NCI-H2029 (cell line): Measurements from ENCODE around the gene RAX2.

Source experiments
- DNase-seq: peaks from one replicate; lab custom pipeline; 2025; lab: John Stamatoyannopoulos, UW

The RAX2 gene

DNA sequence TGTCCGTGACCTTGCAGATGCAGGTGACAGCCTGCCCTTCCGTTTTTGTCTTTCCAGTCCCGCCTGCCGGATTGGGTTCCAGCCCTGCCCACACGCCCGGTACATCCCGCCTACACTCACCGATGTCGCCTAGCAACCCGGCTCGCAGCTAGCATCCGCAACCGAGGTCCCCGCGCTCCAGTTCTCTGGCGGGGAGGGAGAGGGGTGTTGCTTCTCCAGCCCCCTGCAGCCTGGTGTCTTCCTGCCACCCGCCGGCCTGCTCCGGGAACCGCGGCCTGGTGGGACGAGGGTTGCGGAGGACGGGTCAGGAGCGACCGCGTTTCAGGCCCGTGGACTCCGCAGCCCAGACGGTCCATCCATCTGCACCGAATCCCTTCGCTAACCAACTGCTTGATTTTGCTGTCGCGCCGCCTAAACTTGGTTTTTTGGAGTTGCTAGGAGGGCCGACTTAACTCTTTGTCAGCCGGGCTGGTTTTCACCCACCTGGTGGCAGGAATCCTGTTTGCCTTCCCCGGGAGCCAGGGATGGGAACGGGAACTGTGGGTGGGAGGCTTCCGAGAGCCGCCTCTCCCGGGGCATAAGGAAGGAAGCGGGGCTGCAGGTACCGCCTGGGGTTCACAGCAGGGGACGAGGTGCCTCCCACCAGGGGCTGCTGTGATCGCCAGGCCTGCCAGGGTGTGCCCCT lies 29.5 kb upstream of the RAX2 start:
- no peak for DNase-seq

DNA sequence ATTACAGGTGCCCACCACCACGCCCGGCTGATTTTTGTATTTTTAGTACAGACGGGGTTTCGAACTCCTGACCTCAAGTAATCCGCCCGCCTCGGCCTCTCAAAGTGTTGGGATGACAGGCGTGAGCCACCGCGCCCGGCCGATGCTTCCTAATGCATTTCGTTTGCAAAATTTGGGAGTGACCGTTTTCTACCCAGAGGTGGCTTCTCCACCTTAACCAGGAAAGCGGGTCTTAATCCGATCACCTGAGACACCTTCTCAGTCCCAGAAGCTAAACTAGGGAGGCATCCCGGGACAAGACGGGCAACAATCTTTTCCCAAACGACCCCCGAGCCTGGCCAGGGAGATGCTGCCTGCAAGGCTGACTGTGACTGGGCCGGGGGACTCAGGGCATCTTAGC lies 29.0 kb upstream of the RAX2 start:
- DNase-seq, result no peak

GRCh38 chr19:3798137-3798536 lies 26.1 kb upstream of the RAX2 start:
- no peak for DNase-seq

DNA sequence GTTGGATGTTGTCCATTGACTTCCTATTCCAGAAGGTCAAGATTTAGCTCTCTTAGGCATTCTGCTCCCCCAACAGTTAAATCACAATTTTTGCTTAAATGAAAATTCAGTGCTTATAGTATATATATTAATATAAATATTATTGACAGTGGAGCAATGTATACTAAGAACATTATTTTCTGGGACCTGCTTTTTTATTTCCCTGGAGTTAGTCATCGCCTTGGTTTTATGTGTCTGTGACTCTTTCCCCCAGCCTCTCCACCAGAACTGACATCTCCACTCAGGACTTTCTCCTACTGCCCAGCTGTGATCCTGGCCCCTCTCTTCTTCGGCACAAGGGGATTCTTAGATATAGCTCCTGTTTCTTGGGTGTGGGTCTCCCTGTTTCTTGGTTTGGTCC lies 24.3 kb upstream of the RAX2 start:
- no peak for DNase-seq

GRCh38 chr19:3793799-3794198 lies 21.8 kb upstream of the RAX2 start:
- no peak for DNase-seq

DNA sequence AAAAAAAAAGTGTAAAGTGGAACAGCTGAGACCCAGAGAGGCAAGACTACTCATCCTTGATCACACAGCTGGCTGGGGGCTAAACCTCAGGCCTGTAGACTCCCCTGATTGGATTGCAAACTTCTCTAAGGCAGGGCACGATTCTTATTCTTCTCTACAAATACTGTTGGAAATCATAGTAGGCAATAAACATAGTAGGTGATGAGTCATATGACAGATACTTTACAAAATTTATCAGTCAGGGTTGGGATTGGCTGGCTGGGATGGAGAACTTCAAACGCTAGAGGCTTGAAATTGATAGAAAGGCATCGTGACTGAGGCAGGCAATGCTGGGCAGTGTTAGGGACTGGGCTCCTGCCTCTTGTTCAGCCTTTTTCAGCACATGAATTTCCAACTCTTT lies 20.1 kb upstream of the RAX2 start:
- DNase-seq, result no peak

GRCh38 chr19:3790941-3791340 lies 18.9 kb upstream of the RAX2 start:
- DNase-seq, result no peak

GRCh38 chr19:3790209-3790734 lies 18.2 kb upstream of the RAX2 start:
- DNase-seq, result no peak

DNA sequence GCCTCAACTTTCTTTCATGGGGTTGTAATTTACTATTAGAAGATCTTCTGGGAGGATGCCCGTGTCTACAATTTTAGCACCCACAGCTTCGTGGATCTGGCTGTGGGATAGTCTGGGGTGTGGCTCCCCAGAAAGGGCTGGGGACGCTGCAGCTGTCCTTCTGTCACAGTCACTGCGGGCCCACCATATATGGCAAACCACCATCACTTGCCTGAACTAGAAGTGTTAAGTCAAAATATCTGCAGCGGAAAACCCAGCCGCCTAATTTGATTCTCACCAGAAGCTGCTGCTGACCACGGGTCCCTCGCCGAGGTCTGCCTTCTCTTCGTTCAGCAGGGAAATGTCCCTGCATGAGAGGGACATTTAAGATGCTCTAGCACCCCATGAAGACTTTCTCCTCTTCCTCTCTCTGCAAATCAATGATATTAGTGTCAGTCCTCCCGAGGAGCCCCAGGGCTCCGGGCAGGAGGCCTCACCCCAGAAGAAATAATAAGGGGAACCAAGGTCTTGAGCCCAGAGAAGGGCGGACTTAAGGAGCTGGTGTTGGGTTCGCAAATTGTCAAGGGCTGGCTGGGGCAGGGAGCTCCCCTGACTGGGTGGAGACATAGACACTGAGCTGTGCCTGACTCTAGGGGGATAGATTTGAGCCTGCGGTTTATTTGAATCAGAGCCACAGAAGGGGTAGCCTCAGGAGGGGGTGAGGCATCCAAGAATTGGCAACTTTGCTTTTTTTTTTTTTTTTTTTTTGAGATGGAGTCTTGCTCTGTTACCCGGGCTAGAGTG lies 17.2 kb upstream of the RAX2 start:
- DNase-seq, result no peak

- DNase-seq, result no peak
Observed at GRCh38 chr19:3785938-3786824, 14.2 kb upstream of the RAX2 start, which contains the start of gene MATK. Gene MATK (minus strand): TSS chr19:3786381. CDS start chr19:3785135, 1,246 bp downstream.

DNA sequence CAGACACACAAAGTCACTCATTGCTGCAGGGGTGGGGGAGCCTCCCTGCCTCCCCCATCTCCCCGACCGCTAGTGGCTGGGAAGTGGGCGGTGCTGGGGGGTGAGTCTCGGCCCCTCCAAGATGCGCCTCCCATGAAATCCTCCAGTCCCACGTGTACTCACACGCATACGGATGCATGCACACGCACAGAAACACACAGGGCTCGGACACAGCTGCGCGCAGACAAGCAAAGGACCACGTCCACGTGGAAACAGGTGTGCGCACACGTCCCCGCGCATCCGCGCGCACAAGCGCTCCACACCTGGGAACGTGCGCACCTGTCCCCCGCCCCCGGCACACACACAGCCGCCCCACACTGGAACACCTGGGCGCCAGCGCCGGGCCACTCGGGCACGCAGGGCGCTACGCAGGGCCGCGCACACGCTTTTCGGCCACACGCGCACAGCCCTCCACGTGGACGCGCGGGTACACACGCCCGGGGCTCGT lies 13.5 kb upstream of the RAX2 start:
- DNase-seq, result no peak

GRCh38 chr19:3784607-3785450 lies 12.8 kb upstream of the RAX2 start:
- no peak for DNase-seq

- DNase-seq, result no peak
Observed at GRCh38 chr19:3783660-3784584, 11.9 kb upstream of the RAX2 start.

DNA sequence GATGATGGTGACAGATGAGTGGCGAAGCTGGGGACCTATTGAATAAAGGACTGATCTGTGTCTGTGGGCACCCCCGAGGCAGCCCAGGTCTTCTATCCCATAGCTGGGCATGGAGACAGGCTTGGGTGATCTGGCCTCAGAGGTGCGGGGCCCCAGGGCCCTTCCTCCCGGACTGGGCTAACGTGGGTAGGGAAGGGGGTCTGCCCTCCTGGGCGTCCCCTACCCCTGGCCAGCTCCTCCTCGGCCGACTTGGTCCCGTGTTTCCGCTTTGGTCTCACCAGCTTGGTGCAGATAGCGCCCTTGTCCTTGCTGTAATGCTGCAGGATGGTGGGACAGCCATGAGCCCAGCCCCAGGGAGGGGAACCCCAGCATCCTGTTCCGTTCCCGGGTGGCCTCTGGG lies 10.9 kb upstream of the RAX2 start:
- DNase-seq, result no peak

GRCh38 chr19:3782330-3782729 lies 10.3 kb upstream of the RAX2 start:
- no peak for DNase-seq

DNA sequence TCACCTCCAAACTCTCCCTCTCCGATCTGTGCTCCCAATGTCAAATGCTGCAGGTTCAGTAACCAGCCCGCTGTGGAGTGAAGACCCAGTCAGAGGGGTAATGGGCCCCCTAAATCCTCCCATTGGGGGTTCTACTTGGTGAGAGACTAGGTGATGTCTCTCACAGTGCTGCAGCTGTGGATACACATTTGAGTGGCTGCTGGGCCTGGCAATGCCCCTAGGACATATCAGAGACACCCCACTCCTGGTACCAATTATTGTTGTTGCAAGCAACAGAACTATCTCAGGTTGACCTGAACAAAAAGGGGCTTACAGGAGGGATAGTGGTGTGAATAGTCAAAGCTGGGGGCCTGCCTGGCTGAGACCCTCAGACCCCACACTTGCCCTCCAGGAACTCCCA lies 9.6 kb upstream of the RAX2 start:
- DNase-seq, result no peak

GRCh38 chr19:3780786-3781304 lies 8.8 kb upstream of the RAX2 start:
- no peak for DNase-seq

DNA sequence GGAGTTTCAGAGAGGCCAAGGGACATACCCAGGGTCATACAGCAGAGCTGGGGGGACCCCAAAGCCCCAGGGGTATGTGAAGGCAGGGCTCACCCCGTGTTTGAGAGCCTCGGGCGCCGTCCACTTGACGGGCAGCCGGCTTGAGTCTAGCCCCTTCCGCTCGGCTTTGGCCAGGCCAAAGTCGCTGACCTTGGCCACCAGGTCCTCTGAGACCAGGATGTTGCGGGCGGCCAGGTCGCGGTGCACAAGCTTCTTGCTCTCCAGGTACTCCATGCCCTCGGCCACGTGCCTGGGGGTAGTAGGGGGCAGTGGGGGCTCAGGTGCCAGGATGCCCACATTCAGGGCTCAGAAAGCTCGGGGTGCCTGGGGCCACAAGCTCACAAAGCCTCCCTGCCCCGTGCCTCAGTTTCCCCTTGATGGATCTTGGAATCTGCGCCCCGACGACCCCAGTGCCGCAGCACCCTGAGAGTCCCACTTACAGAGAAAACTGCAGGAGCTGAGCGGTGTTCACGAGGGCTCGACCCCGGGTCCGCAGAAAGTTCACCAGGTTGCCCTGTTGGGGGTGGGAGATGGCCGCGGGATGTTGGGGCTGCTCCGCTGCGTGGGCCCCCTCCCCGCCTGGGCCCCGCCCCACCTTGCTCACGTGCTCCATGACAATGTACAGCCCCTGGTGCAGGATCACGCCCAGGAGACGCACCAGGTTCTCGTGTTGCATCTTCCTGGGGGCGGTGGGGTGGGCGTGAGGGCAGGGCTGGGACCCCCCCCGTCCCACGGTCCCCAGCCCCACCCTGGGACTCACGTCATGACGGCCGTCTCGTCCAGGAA lies 7.1 kb upstream of the RAX2 start:
- DNase-seq, result no peak
